ENCODE results near the gene LBHD2.
"Not testable (repeated sequence)": the region's sequence is repeated elsewhere in the genome, so short reads cannot be mapped to it uniquely, and the experiment has no call there.

The LBHD2 gene

DNA sequence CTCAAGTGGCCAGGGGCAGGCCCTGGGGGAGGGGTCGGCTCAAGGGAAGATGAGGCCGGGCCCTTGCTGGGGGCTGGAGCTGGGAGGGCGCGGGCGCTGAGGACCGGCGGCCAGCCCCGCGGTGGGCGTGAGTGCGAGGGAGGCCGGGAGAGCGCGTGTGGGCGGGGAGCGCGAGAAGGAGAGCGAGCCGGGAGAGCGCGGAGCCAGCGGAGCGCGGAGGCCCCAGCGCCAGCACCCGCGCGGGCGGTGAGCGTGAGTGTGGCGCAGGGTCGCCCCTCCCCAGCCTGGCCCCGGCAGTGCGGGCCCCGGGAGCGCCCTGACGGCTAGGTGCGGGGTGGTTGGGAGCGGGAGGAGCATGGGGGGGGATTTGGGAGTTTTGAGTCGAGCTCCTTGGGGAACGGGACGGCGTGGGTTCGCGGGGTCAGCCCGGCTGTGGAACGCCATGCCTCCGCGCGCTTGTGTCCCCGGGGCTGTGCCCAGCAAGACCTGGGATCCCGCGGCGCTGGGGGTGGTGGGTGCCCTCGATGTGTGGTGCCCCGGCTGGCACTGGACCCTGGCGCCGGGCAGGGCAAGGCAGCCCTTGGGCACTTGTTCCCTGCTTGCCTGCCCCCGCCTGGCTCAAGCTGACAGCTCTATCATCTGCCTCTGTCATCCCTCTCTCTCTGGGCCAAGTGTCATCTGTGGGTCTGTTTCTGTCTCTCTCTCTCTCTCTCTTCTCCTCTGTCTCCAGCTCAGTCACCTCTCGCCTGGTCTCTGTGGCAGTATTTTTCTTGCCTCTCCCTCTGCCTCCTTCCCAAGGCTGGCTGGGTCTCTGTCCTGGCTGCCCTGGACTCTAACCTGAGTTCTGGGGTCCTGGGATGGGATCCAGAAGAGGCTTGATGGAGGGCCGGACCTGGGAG, at the start of gene LBHD2:
TSS of gene LBHD2 (plus strand) at position 190 of the 899 bp plus-strand sequence. CDS start 1,803 bp downstream, outside the sequence.
- no peak for DNase-seq (ENCODE audit: low read depth, low spot score)

- DNase-seq (ENCODE audit: low read depth, low spot score), result no peak
Observed at GRCh38 chr14:103041464-103041863, 42.5 kb upstream of the LBHD2 start.

- DNase-seq (ENCODE audit: low read depth, low spot score), result no peak
Observed at GRCh38 chr14:103043257-103044015, 40.6 kb upstream of the LBHD2 start.

DNA sequence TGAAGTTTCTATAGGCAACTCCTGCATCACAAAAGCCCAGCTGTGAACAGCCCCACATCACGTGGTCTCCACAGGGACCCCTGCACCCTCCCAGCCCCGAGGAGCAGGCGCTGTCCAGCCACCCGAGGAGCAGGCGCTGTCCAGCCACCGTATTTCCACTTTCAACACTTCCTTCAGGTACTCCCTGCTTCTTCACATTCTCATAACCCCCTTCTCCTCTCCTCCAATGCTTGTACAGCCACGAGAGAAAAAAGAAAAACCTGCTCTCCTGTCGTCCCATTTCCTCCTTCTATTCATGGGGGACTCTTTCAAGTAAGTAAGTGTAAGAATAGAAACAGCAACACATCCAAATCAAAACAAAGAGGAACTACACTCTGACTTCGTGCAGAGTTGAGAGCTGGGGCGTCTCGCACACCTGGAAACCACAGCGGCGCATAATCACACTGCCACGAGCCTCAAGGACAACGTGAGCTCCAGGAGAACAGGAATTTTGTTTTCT, 38.6 kb upstream of the LBHD2 start:
- no peak for DNase-seq (ENCODE audit: low read depth, low spot score)

GRCh38 chr14:103047453-103047852, 36.6 kb upstream of the LBHD2 start:
- DNase-seq (ENCODE audit: low read depth, low spot score), result not testable (repeated sequence)

- DNase-seq (ENCODE audit: low read depth, low spot score), result no peak
Observed at GRCh38 chr14:103050935-103051334, 33.1 kb upstream of the LBHD2 start.

- DNase-seq (ENCODE audit: low read depth, low spot score), result no peak
Observed at GRCh38 chr14:103052407-103052806, 31.6 kb upstream of the LBHD2 start.

DNA sequence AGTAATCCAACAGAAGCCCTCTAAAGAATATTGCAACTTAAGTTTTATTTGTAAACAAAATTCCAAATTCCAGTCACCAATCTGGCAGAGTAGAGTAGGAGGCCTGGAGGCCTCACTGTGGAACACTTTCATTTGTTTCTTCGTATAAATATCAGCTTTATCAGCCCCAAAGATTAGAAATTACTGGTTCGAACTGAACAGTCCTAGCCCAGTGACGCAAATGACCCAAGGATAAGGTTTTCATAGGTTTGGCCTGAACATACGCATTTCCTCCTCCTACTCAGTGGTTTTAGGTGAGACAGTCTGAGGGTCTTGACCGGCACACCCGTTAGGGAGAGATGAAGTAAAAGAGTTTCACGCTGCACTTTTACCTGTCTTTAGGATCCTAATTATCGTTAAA, 28.3 kb upstream of the LBHD2 start:
- DNase-seq (ENCODE audit: low read depth, low spot score), result no peak

- DNase-seq (ENCODE audit: low read depth, low spot score), result no peak
Observed at GRCh38 chr14:103056322-103057027, 27.5 kb upstream of the LBHD2 start.

- no peak for DNase-seq (ENCODE audit: low read depth, low spot score)
Observed at GRCh38 chr14:103057028-103057371, 27.0 kb upstream of the LBHD2 start.

- peak; percentile 79 for DNase-seq (ENCODE audit: low read depth, low spot score)
Observed at GRCh38 chr14:103057372-103058163, 26.4 kb upstream of the LBHD2 start, which contains the start of gene CDC42BPB. CDC42BPB (minus strand) TSS chr14:103057549; CDS start chr14:103057173, 376 bp downstream.

GRCh38 chr14:103058164-103059055, 25.6 kb upstream of the LBHD2 start:
- no peak for DNase-seq (ENCODE audit: low read depth, low spot score)

DNA sequence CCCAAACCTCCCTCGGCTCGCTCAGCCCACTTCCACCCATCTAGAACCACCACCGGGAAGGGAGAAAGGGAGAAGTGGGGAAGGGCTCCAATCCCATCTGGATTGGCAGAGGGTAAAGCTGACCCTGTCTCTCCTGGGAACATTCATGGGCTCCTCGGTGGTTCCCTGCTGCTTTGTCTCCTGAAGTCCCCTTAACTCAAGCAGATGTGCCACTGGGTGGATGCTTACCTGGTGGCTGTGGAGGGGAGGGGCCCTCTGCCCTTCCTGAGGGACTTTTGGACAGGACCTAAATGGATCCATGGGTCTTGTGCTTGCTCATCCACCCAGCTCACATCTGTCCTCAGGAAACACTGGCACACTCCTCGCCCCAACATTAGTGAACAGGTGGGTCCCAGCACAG, 24.5 kb upstream of the LBHD2 start:
- no peak for DNase-seq (ENCODE audit: low read depth, low spot score)

GRCh38 chr14:103061482-103061976, 22.5 kb upstream of the LBHD2 start:
- no peak for DNase-seq (ENCODE audit: low read depth, low spot score)

DNA sequence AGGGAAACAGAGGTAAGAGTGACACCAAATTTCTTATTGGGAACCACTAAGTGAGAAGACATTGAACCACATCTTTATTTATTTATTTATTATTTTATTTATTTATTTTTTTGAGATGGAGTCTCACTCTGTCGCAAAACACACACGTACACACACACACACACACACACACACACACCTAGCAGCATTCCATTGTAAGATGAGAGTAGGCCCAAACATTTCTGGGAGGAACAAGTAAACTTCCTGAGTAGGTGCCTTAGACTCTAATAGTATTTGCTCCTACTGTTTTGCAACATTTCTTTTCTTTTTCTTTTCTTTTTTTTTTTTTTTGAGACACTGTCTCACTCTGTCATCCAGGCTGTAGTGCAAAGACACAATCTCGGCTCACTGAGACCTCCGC, 19.6 kb upstream of the LBHD2 start:
- DNase-seq (ENCODE audit: low read depth, low spot score), result no peak

DNA sequence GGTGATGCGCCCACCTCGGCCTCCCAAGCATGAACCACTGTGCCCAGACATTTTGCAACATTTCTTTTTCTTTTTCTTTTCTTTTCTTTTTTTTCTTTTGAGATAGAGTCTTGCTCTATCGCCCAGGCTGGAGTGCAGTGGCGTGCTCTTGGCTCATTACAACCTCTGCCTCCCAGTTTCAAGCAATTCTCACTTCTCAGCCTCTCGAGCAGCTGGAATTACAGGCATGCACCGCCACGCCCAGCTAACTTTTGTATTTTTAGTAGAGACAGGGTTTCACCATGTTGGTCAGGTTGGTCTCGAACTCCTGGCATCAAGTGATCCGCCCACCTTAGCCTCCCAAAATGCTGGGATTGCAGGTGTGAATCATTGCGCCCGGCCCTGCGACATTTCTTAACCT, 19.0 kb upstream of the LBHD2 start:
- no peak for DNase-seq (ENCODE audit: low read depth, low spot score)

DNA sequence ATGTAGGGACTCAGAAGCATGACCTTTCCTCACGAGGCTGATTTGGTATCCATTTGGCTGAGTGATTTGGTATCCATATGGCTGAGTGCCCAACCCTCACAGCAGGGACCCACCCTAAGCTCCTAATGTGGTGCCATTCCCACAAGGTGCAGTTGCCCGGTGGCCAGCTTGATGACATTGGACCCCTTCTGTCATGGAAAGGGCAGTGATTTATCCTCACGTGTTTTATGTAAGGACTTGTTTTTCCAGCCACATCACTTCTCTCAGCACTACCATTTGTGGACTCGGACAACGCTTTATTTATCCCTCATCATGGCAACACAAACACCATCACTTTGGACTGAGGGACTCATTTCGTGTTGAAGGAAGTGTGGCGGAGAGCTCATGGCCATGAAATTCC, 18.1 kb upstream of the LBHD2 start:
- no peak for DNase-seq (ENCODE audit: low read depth, low spot score)

DNA sequence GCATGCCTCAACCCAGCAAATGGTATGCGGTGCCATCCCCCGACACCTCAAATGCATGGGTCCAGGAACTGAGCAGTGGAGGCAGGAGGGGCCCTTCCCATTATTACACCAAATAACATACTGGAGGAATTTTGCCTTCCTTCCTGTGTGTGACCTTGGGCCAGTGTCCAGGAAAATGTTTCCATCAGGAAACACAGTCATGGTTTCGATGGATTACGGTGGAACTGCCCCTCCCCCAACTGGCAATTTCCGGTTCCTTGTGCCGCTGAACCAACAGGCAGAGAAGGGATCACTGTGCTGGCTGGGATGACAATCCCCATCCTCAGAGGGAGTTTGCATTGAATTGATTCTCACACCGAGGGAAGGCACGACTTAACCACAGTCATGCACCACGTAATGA, 17.6 kb upstream of the LBHD2 start:
- DNase-seq (ENCODE audit: low read depth, low spot score), result no peak

- DNase-seq (ENCODE audit: low read depth, low spot score), result peak; percentile 3
Observed at GRCh38 chr14:103067231-103067954, 16.6 kb upstream of the LBHD2 start.

Data from ELF-1 (cell line).